Activated CD4-positive, alpha-beta T cell treated with anti-CD3 and anti-CD28 coated beads for 4 hours (primary cell): ENCODE measurements around the gene TCERG1L.
"Not testable (repeated sequence)": the region's sequence is repeated elsewhere in the genome, so short reads cannot be mapped to it uniquely, and the experiment has no call there.

Experiments
- DNase-seq, 2 donors: peaks; one replicate each; pipeline ENCODE4 v3.0.0-alpha.2; 2020

Gene TCERG1L

DNA sequence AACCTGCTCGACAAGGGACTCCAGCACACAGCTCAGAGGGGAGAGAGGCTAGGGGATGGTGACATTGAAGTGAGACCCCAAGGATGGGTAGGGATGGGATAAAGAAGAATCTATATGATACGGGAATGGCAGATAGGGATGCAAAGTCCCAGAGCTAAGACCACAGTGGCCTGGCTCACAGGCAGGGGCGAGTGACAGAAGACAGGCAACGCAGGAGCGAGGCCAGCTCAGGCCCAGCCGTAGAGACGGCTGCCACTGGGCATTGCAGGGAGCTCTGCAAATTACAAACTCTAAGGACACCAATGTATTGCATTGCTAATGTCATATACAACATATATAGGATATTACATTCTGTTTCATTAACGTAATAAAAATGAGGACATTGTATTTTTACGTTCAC lies 131.4 kb downstream of the TCERG1L start:
- DNase-seq, result no peak

DNA sequence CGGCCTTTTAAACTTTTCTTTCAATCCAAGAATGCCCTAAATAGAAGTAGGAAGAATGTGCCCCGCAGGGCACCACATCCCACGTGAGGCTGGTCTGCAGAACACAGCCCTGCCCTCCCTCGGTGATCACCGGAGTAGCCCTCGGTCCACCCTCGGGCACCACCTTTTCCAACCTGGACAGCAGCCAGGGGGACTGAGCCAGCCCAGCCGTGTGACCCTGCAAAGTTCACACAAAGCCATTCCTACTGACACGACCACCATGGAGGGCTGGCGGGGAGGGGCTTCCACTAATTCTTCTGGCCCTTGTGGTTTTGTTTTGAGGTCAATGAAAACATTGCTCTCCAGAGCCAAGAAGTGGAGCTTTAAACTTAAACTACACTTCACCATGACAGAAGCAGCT lies 132.2 kb downstream of the TCERG1L start:
- DNase-seq, result no peak

DNA sequence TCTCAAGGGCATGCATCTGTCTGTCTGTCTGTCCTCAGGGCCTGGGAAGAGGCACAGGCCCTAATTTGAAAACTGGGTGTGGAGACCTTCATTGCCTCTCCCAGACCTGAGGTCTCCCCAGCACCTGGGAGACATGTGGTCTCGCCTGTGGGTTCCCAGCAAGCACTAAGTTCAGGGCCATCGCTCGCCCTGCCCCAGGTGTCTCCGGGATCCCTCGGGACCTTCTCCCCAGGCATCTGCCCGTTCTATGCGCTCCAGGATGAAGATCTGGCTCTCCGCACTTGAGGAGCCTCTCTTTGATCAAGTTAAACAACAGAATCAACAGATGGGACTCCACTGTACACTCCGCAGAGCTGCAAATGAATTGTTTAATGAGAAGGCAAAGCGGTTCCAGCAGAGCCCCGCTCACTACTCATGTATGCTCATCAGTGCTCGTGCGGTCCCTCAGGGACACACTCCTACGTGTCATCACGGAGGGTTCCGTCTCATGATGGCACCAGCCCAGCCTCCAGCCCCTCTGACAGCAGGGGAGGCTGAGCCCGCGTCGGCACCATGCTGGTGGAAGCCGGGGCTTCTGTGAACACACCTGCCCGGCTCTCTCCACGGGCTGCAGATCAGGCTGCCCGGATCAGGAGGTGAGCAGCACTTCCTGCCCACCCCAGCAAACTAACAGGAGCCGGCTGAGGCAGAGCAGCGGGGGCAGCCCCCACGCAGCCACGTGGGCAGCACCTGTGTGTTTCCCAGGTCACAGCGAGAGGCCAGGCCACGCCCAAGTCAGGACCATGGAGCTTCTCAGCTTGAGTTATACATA lies 132.8 kb downstream of the TCERG1L start:
- no peak for DNase-seq

DNA sequence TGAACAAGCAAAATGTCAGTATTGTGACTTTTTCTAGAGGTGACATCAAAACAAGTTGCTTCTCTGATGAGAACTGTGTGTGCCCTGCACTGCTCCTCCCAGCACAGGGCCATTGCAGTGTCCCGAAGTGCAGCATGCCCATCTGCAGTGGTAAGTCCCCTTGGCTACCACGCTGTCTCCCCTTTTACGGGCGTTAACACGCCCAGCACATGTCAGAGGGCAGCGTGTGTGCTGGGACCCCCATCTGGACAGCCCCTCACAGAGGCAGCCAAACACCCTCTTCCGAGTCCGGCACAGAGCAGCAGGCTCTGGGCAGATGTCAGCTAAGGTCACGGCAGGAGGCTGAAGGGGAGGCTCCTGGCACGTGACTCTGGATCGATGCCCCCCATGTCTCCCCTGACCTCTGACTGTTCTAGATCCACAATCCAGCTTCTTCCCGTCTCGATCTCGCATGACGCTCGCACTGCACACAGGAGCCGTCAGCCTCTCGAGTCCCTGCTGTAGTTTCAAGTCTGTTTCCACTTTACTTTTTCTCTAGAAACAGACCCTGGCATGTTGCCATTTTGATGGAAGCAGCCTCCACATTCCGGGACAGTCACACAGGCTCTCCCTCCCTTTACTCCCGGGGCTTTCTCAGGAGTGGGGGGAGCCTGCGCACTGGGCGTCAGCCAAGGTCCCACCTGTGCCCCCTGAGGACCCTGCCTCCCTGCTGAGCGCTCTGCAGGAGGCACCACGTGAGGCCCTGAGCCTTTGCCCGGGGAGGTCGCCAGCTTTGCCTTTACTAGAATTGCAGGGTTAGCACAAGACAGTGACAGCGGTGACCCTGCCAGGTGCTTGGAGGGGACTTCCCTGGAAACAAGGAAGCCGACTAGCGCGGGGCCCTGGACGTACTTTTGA lies 133.8 kb downstream of the TCERG1L start:
- DNase-seq, result no peak

DNA sequence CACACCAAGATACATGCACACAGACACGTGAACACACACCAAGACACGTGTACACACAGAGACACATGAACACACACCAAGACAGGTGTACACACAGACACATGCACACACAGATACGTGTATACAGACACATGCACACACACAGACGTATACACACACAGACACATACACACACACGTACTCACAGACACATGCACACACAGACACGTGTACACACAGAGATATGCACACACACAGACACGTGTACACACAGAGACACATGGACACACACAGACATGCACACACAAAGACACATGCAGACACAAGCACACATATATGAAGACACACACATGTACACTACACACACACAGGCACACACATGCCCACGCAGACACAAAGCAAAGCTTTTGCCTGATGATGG lies 134.6 kb downstream of the TCERG1L start:
- DNase-seq, result no peak

DNA sequence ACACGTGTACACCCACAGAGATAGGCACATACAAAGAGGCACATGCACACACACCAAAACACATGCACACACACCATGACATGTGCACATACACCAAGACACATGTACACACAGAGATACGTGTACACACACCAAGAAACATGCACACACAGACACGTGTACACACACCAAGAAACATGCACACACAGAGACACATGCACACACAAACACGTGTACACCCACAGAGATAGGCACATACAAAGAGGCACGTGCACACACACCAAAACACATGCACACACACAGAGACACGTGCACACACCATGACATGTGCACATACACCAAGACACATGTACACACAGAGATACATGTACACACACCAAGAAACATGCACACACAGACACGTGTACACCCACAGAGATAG lies 135.2 kb downstream of the TCERG1L start:
- not testable (repeated sequence) for DNase-seq

DNA sequence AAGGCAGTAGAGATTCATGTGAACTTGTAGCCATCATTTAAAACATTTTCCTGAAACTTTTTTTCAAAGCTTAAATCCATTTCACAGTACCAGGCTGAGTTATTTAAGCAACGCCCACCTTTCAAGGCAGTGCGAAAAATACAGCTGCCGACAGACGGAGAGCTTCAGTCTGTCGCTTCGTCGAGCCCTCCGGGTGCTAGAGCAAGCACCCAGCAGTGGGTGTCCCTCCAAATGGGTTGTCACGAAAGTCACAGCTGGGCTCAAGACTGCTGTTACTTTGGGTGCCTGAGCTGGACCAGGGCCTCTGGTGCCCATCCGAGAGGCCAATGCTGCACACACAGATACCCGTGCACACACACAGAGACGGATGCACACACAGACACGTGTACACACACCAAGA lies 135.6 kb downstream of the TCERG1L start:
- no peak for DNase-seq

DNA sequence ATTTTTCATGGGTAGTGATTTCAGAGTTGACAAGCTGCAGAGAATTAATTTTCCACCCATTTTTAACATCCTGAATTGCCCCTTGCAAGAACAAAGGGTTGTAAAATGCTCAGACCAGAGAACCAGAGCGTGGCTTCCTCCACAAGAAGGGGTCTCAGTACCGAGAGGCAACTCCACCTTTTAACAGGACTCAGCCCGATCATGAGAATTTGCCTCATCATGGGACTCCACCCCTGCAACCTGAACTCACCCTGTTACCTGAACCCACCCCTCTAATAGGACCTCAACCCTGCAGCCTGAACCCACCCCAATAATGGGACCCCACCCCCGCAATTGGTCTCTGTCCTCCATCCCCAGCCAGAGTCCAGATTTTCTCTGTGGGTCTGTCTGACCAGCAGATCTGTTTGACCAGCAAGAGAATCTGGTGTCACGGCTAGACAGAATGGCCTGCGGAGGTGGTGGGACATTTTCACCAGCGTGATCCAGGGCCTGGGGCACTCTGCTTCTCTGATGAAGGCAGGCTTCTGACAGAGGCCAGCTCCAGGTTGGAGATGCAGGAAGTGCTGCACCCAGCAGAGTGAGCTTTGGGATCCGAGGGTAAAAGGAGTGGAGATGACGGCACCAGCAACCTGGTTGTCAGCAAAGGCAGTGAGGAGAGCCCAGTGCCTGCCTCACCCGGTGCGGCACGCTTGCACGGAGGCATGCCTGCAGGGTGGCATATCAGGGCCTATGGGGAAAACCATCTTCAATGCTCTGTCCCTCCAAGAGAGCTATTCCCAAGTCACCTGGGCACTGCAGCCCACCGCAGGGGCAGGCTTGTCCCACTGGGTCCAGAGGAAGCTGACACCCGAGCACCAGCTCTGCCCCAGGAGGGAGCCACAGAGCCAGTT lies 136.6 kb downstream of the TCERG1L start:
- DNase-seq, result no peak

DNA sequence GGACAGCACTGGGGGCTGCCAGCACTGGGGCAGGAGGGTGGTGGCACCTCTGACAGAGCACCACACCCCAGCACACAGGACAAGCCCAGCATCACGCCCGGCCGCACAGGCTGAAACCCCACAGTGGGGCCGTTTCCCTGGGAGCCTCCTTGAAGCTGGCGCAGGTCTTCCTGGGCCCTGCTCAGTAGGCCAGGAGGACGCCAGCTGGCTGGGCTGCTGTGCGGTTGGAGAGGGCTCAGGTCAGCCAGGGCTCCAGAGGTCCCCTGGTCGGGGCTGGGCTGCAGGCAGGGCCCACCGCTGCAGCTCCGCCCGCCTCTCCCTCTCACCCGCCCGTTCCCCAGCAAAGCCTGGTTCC lies 137.3 kb downstream of the TCERG1L start:
- DNase-seq, result no peak

DNA sequence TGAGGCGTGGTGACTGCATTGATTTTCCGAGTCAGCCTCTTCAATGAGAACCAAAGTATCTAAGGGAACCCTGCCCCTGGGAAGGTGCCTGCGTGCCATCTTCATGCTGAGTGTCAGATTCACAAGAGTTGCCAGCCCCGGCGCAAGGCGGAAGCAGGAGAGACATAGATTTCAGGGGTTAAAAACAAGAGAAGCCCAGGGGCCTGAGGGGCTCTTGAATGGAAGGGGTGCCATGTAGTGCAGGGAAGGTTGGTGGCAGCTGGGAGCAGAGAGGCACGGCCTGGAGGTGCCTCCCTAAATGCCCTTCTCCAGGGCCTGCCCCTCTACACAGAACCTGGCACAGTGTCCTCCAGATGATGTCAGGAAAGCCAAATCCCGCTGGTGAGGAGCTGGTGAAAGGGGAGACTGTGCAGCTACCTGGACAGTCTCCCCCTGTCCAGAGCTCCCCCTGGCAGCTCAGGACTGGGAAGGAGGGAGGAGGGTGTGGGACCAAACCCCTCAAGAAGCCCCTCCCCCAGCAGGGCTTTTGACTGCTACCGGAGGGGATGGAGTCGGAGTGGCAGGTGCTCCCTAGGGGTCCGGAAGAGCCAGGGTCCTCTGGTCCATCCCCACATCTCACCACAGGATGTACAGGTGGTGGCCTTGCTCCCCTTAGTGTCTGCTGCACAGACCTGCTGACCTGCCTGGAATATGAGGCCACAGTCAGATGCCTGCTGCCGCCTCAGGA lies 137.9 kb downstream of the TCERG1L start:
- no peak for DNase-seq

DNA sequence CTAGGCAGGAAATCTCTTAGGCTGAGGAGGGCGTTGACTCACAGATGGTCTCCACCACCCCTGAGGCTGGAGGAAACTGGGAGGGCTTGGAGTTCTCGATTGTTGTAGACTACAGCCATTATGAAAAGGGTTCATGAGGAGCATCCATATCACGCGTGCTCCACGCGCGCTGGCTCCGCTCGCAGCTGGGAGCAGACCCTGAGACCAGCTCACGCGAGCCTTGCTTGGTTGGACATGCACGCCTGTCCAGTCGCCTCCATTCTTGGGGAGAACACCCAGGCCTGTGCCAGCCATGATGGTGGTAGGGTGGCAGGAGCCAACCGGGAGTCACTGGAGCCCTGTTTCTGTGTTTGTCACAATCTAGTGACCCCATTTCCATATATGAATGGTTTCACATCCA lies 139.1 kb downstream of the TCERG1L start:
- DNase-seq, result no peak

DNA sequence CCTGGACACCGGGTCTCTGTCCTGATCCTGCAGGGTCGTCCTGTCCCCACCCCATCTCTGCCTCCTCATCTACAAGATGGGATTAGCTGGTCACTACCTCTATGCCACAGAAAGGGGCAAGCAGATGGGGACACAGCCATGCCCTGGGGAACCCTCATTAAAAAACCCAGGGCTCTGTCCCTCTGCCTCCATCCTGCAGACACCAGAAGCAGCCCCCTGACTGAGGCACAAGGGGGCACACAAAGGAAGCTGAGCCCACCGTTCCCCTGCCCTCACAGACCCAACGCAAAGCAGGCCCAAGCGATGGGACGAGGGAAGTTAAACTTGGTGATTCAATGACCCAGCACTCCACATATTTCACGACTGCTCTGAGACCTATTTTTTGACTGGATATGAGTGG lies 142.4 kb downstream of the TCERG1L start:
- no peak for DNase-seq

DNA sequence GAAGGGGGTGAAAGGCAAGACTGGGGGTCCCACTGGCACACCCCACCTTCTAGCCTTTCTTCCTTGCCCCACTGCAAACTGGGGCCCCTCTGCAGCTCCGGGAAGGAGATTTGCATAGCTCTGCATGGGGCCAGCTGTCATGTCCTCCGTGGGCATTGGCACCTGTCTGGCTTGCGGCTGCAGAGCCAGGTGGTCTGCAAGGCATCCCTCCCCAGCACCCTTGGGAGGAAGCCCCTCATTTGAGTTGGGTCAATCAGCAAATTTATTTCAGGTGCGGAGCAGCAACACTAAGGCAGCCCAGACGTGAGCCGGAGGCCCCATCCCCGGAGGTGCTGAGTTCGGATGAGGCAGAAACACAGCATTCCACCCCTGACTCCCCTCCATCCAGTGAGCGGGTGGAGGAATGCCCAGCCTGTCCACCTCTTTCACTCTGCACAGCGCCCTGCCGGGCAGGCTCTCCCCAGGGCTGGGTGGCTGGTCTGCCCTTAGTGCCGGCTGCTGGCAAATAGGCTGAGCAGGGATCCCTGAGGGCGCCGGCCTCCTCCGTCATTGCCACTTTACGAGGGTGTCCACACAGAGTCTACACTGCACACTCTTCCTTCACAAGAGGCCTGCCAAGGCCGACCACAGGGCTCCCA lies 143.2 kb downstream of the TCERG1L start:
- no peak for DNase-seq

DNA sequence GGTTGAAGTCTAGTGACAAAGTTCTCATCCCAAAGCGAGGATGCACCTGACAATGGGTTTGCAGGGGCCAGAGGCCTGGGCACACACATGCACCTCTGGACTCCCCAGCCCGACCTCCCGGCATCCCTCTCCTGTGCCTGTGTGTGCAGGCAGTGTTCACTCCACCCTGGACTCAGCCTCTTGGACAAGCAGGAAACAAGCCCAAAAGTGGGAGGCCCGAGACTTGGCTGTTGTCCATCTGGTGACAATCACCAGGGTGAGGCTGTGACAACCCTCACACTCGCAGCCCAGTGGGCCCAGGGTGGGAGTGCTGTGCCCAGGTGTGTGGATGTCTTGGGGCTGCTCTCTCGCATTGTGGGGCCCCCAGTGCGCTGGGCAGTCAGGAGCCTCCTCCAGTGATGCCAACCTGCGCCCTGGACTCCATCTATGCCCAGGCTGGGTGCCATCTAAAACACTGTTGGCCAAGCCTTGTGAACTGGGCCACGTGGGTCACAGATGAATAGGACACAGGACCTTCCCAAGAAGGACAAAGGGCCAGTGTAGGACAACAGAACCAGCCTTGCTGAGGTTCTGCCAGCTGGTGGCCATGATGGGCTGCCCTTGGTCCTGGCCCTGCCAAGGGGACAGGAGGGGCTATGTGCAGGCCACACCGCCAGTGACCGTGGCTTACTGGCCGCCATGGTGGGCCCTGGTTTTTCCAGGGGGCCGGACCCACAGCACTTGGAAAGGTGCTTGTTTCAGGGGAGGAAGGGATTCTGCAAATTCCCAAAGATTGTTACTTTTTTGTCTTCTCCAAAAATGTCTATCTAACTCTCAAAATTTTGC lies 144.3 kb downstream of the TCERG1L start:
- no peak for DNase-seq

DNA sequence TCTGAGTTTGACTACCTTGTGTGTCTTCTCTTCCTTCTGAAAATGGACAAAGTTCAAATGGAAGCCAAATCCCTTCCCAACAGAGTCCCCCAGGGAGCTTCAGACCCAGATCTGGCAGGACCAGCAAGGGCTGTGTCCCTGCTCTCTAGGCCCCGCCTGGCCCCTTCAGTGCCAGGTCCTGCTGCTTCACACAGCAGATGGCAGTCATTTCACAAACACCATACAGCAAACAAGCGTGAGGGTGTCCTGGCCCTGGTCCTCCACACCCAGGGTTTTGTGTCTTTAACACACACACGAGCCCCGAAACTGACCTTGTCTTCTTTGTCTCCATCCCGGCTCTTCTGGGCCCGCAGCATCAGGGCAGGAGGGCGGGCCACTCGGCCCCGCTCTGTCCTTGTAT lies 145.0 kb downstream of the TCERG1L start:
- no peak for DNase-seq

DNA sequence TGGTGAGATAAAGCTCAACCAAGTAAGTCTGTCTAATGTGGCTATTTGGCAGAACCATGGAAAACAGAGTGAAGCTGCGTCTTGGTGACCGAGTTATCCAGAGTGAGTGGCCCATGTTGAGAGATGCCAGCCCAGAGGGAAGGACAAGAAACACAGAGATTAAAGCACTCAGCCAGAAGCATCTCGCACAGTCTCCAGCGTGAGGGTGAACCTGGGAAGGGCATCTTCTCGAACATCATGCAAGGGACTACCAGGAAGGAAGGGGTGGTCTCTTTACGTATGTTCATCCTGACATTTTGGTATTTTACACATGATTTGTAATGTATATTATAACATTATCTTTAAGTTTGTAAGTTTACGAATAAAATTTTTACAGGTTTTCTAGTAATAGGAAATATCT lies 146.4 kb downstream of the TCERG1L start:
- DNase-seq, result no peak

DNA sequence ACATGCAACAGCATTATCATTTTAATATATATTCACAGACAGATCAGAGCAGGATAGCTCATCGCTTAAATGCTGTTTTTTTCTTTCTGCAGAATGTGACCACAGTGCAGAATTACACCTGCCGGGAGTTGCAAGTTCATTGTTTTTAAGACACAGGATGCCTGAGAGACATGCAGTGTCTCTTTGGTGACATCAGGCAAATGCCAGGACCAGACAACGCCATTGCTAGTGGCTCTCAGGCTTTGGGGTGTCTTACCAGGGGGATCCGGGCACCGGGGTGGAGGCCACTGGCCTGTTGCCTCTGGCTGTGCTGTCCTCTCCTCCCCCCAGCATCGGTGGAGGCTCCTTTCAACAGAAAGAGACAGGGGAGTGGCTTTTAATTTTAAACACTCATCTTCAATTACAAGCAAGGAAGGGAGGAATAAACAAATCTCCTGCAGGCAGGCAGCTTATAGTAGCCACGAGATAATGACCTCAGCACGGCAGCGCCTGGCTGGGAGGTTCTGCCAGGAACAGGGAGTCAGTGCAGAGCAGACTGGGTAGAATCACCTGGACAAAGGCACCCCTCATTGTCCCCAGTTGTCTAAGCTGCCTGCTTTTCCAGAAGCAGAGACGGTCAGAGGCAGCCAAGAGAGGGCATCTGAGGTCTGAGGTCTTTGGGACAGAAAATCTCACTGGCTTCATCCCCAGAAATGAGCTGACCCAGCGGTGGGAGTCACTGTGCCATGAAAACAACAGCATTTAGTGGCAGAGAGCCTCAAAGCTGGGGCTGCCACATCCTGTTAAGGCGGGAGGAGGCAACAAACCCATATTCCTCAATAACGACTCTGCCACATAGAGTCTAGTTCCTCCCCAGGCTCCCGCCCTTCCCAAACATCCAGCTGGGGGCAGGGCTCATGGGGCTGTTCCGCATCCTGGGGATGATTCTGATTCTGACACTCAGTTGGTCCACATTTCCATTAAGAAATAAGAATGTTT lies 148.4 kb downstream of the TCERG1L start:
- DNase-seq, result no peak

DNA sequence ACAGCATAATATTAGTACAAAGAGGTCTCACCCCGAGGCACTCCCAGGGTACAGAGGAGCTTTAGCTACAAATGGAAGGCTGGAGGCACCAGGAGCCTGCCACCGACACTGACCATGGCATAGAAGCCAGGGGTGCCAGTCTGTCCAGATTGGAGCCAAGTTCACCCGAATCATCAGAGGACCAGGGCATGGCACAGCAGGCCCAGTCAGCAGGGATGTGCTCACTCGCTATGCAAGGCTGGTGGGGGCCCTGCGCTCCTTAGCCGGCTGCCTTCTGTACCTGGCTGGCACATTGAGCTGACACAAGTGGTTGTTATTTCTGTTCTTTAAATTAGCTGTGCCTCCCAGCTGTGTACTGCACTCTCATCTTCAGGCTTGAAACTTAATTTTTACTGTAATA lies 149.3 kb downstream of the TCERG1L start:
- DNase-seq, result no peak

DNA sequence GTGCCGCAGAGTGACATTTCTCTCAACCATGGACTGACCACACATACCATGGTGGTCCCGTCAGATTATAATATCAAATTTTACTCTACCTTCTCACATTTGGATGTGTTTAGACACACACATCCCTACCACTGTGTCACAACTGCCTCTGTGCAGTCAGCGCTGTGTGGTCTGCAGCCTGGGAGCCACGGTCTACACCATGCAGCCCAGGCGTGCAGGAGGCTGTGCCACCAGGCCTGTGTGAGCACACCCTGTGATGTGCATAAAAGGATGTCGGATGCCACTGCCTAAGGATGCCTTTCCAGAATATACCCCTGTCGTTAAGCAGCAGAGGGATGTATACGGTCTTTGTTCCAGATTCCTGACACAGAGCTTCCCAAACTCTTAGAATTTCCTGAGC lies 150.4 kb downstream of the TCERG1L start:
- no peak for DNase-seq
